ENCODE data around the gene EHBP1. TPM values are rescaled to one million over a fixed set of nuclear protein-coding genes. Genes with fewer than 3 reads are reported as not detected.

The EHBP1 gene
- polyA plus RNA-seq, 1 of the 3 experiments (the other 2 are of a cell fraction), result 62.7 TPM

DNA sequence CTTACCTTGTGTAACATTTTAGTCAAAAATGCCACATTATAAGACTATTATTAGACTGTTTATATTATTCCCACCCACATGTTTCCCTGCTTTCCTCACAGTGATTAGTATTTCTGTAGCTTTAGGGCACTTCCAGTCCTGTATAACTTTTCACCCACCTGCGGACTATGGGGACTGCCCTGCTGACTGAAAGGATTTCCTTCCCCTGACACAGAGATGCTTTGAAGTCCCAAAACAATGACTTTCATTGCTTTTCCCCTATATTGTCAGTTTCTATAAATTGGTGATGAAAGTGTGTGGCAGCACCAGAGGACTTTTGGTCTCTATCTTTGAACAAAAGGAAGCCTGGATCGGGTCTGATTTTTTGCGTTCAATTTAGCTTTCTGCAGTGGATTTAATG lies 286.1 kb downstream of the EHBP1 start:
- Histone ChIP-seq H3K4me3 (ENCODE audit: low read depth in 2 of 2, low read length in 1 of 2) (no peak overlapping the region), H3K27ac (ENCODE audit: low read depth in 2 of 2, low read length in 1 of 2) (no peak overlapping the region), H3K79me2 (ENCODE audit: insufficient read depth) (no peaks in the 10 kb centered on the region), H3F3A (replicated peaks; ENCODE audit: insufficient read depth) (peaks cover 8% of the 10 kb centered on the region), H3K36me3 (replicated peaks in 1 of 2; ENCODE audit: control insufficient read depth in 1 of 2, insufficient read depth in 2 of 2, low read length in 1 of 2) (peaks cover 66 to 80% of the 10 kb centered on the region in 2 experiments), H3K9ac (no peak overlapping the region), H3K9me2 (no peaks in the 10 kb centered on the region), H3K27me3 (ENCODE audit: insufficient read depth) (no peaks in the 10 kb centered on the region), H4K20me1 (ENCODE audit: insufficient read depth) (no peaks in the 10 kb centered on the region), H3K4me2 (no peak overlapping the region), H3K9me3 (no peaks in the 10 kb centered on the region), H3K4me1 (ENCODE audit: control insufficient read depth in 1 of 2, insufficient read depth in 2 of 2, low read depth in 1 of 2, low read length in 1 of 2) (no peaks in the 10 kb centered on the region), H2AFZ (ENCODE audit: low read depth) (no peak overlapping the region)
- no peak for DNase-seq
- TF ChIP-seq, protein P1, sequence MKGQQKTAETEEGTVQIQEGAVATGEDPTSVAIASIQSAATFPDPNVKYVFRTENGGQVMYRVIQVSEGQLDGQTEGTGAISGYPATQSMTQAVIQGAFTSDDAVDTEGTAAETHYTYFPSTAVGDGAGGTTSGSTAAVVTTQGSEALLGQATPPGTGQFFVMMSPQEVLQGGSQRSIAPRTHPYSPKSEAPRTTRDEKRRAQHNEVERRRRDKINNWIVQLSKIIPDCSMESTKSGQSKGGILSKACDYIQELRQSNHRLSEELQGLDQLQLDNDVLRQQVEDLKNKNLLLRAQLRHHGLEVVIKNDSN (IDR thresholded peaks at IDR 0.05; ENCODE audit: borderline replicate concordance, low read depth), result no peak
- TF ChIP-seq TCF12 (IDR thresholded peaks at IDR 0.05) (no peak), FOXM1 (IDR thresholded peaks at IDR 0.05; ENCODE audit: low read depth) (no peak), RXRA (IDR thresholded peaks at IDR 0.05; ENCODE audit: borderline replicate concordance, low read depth) (no peak), EZH2phosphoT487 (IDR thresholded peaks at IDR 0.05; ENCODE audit: borderline replicate concordance, low read depth) (no peak), MXI1 (IDR thresholded peaks at IDR 0.05; ENCODE audit: low read depth, low read length) (no peak), FOSL2 (IDR thresholded peaks at IDR 0.05; ENCODE audit: borderline replicate concordance, low read depth) (no peak), MEF2A (IDR thresholded peaks at IDR 0.05; ENCODE audit: borderline replicate concordance, low read depth) (no peak), RFX5 (IDR thresholded peaks at IDR 0.05; ENCODE audit: low read length) (no peak), POLR2AphosphoS5 (IDR thresholded peaks at IDR 0.05; ENCODE audit: low read depth, low read length) (no peak), SMC3 (IDR thresholded peaks at IDR 0.05; ENCODE audit: low read depth, low read length) (no peak)
- ChIA-PET POLR2A (no interaction called here), CTCF (interaction anchor here (1.6 kb wide), 1 partner anchor 496 kb away, joined by 4 read pairs; no protein-coding TSS in a partner anchor)
- WGBS (ENCODE audit: low lambda C conversion rate), result 95% methylated on average over 3 of the region's 3 CpGs

DNA sequence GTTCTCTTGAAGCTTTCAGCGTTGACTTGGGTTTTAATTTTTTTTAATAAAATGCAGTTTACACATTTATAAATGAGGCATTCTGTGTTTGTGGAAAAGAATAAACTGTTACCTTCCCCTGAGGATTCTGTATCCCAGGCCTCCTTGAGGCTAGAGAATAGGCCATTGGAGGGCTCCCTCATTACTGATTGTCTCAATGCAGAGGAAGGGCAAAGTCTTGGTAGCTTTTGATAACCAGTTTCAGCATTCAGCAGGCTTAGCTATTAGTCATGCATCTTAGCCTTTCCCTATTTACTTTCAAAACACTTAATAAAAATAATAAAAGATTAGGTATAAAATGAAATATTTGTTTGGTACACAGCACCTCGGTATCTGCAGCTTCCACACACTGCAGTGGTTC lies 287.0 kb downstream of the EHBP1 start:
- 90% methylated on average over 2 of the region's 2 CpGs for WGBS (ENCODE audit: low lambda C conversion rate)

DNA sequence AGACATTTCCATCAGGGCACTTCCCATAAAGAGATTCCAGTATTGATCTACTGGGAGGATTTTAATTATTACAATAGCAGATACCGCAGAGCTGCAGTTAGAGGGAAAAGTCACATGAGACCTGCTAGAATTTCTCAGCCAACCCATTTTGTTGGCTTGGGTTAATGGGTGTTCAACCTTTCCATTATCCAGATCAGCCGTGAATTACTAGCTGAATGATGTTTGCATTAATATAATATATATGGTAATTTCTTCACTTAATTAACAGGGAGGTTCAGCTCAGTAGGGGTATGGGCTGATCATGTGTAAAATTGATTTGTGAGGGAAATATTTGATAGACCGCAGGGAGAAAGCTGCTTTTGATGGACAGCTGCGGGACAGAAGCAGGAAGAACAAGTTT lies 288.7 kb downstream of the EHBP1 start:
- Histone ChIP-seq H3K9me2 (no peaks in the 10 kb centered on the region), H3K4me3 (ENCODE audit: low read depth in 2 of 2, low read length in 1 of 2) (no peak overlapping the region), H3K79me2 (ENCODE audit: insufficient read depth) (no peaks in the 10 kb centered on the region), H3K4me2 (no peak overlapping the region), H2AFZ (ENCODE audit: low read depth) (no peak overlapping the region), H3K36me3 (replicated peaks in 1 of 2; ENCODE audit: control insufficient read depth in 1 of 2, insufficient read depth in 2 of 2, low read length in 1 of 2) (peaks cover 50 to 78% of the 10 kb centered on the region in 2 experiments), H3K27ac (ENCODE audit: low read depth in 2 of 2, low read length in 1 of 2) (no peak overlapping the region), H3F3A (replicated peaks; ENCODE audit: insufficient read depth) (peaks cover 12% of the 10 kb centered on the region), H4K20me1 (ENCODE audit: insufficient read depth) (no peaks in the 10 kb centered on the region), H3K9me3 (no peaks in the 10 kb centered on the region), H3K9ac (no peak overlapping the region), H3K27me3 (ENCODE audit: insufficient read depth) (no peaks in the 10 kb centered on the region), H3K4me1 (ENCODE audit: control insufficient read depth in 1 of 2, insufficient read depth in 2 of 2, low read depth in 1 of 2, low read length in 1 of 2) (peaks cover 0 to 6% of the 10 kb centered on the region in 2 experiments; a peak in 1 of 4 replicates)
- POLR2A ChIA-PET, result no interaction called here
- WGBS (ENCODE audit: low lambda C conversion rate), result 98% methylated on average over 4 of the region's 4 CpGs
- CTCF ChIA-PET, result no interaction called here
- no peak for DNase-seq
- TF ChIP-seq YY1 (IDR thresholded peaks at IDR 0.05; ENCODE audit: low read depth), result no peak

More for the DNA sequence above, 287.0 kb downstream of the EHBP1 start:
- no peak overlapping the region for H3K9ac ChIP-seq
- no peaks in the 10 kb centered on the region for H3K9me3 ChIP-seq
- H3K4me1 ChIP-seq (ENCODE audit: control insufficient read depth in 1 of 2, insufficient read depth in 2 of 2, low read depth in 1 of 2, low read length in 1 of 2), result no peaks in the 10 kb centered on the region
- H3K27me3 ChIP-seq (ENCODE audit: insufficient read depth), result no peaks in the 10 kb centered on the region
- no peak for DNase-seq
- CTCF ChIA-PET, result no interaction called here
- H3K79me2 ChIP-seq (ENCODE audit: insufficient read depth), result no peaks in the 10 kb centered on the region
- no peak for TF ChIP-seq FOXM1 (IDR thresholded peaks at IDR 0.05; ENCODE audit: low read depth)
- TF ChIP-seq RXRA (IDR thresholded peaks at IDR 0.05; ENCODE audit: borderline replicate concordance, low read depth), result no peak
- TF ChIP-seq GATA2 (CRISPR knock-in tag; IDR thresholded peaks at IDR 0.05), result no peak
- peaks cover 8% of the 10 kb centered on the region for H3F3A ChIP-seq (replicated peaks; ENCODE audit: insufficient read depth)
- POLR2A ChIA-PET, result no interaction called here
- H3K9me2 ChIP-seq, result no peaks in the 10 kb centered on the region
- H4K20me1 ChIP-seq (ENCODE audit: insufficient read depth), result no peaks in the 10 kb centered on the region
- no peak overlapping the region for H2AFZ ChIP-seq (ENCODE audit: low read depth)
- H3K4me3 ChIP-seq (ENCODE audit: low read depth in 2 of 2, low read length in 1 of 2), result no peak overlapping the region
- no peak overlapping the region for H3K27ac ChIP-seq (ENCODE audit: low read depth in 2 of 2, low read length in 1 of 2)
- peaks cover 60 to 85% of the 10 kb centered on the region in 2 experiments for H3K36me3 ChIP-seq (replicated peaks in 1 of 2; ENCODE audit: control insufficient read depth in 1 of 2, insufficient read depth in 2 of 2, low read length in 1 of 2)
- H3K4me2 ChIP-seq, result no peak overlapping the region
